HepG2 (cell line): ENCODE results near the gene TTYH2. TPM values are rescaled to one million over a fixed set of nuclear protein-coding genes. Genes with fewer than 3 reads are reported as not detected.

Experiments
- ATAC-seq: fragments of 200-7000 bp; cut with Tn5 transposase; 3 replicates; pipeline ENCODE4 v1.9.1; 2020; ENCODE audit warnings: mild to moderate bottlenecking, moderate library complexity
- BruUV-seq: library from RNA; stranded (reverse); fragments of 400-500 nt; replicated peaks from 2 replicates; lab custom pipeline; 2021; lab: Mats Ljungman, UMichigan
- CTCF ChIA-PET: fragments of 300-600 bp; formaldehyde crosslinking; extraction: SDS; loops from one replicate; lab custom pipeline; 2021; ENCODE audit warnings: low total read pairs, inconsistent platforms, low intra/inter-chr PET ratio; lab: Yijun Ruan, JAX
- POLR2A ChIA-PET: fragments of 350-600 bp; sonication (Branson Sonifier 250); formaldehyde crosslinking; loops from one replicate; lab custom pipeline; 2020; ENCODE audit warnings: antibody characterized with exemption, inconsistent platforms; lab: Yijun Ruan, JAX
- DNase-seq: peaks from one replicate; pipeline ENCODE4 v3.0.0-alpha.2; 2015; ENCODE audit warnings: low spot score
- FAIRE-seq: peaks from 3 replicates; lab custom pipeline; 2011; peaks lifted over from hg19 to GRCh38; lab: Jason Lieb, UNC
- H2AFZ ChIP-seq: one replicate; pipeline ENCODE4 v1.6.1; 2011; ENCODE audit warnings: low read length, inconsistent platforms
- H3K27ac ChIP-seq: fragments of 300-600 bp; 3 replicates; pipeline ENCODE4 v1.8.0; 2011; ENCODE audit warnings: mixed run types, mild to moderate bottlenecking, mixed read lengths, low read length, inconsistent platforms; ENCODE audit not compliant: insufficient read depth; ENCODE audit errors: extremely low read length
- H3K27me3 ChIP-seq, 2 experiments: fragments of 200-600 bp in 1 of 2; 2 replicates in 1 of 2; 3 replicates in 1 of 2; pipeline versions ENCODE4 v1.6.0 to v1.8.0; 2011; ENCODE audit warnings: low read length in 2 of 2, mild to moderate bottlenecking in 2 of 2, moderate library complexity in 2 of 2, inconsistent platforms in 1 of 2; ENCODE audit not compliant: insufficient read depth in 2 of 2, control insufficient read depth in 1 of 2
- H3K36me3 ChIP-seq, 2 experiments: fragments of 200-600 bp in 1 of 2; replicated peaks in 1 of 2; 2 replicates in 1 of 2; 3 replicates in 1 of 2; pipeline versions ENCODE4 v1.5.1 to v1.8.0; 2011; ENCODE audit warnings: low read length in 2 of 2, inconsistent platforms in 1 of 2; ENCODE audit not compliant: insufficient read depth in 2 of 2, control insufficient read depth in 1 of 2
- H3K4me1 ChIP-seq: 2 replicates; pipeline ENCODE4 v1.5.1; 2012; ENCODE audit warnings: low read length, inconsistent platforms; ENCODE audit not compliant: insufficient read depth
- H3K4me2 ChIP-seq: 2 replicates; pipeline ENCODE4 v1.6.0; 2011; ENCODE audit warnings: low read depth, low read length, inconsistent platforms
- H3K4me3 ChIP-seq, 3 experiments: fragments of 200-600 bp in 1 of 3; sonication (generic), shearing (Covaris generic) in 1 of 3; replicated peaks in 1 of 3; 2 replicates each; pipeline ENCODE4 v1.5.1; 2011 to 2016; ENCODE audit warnings: low read length in 3 of 3, inconsistent platforms in 2 of 3, low read depth in 2 of 3, mild to moderate bottlenecking in 2 of 3, control low read depth in 1 of 3, mixed read lengths in 1 of 3; ENCODE audit not compliant: insufficient read depth in 1 of 3
- H3K79me2 ChIP-seq: one replicate; pipeline ENCODE4 v1.6.1; 2011; ENCODE audit warnings: low read length, inconsistent platforms; ENCODE audit not compliant: insufficient read depth
- H3K9ac ChIP-seq: 2 replicates; pipeline ENCODE4 v1.6.0; 2011; ENCODE audit warnings: mild to moderate bottlenecking, low read depth, low read length, inconsistent platforms; ENCODE audit not compliant: insufficient read depth
- H3K9me3 ChIP-seq: 2 replicates; pipeline ENCODE4 v1.5.1; 2012; ENCODE audit warnings: mild to moderate bottlenecking, low read length
- H4K20me1 ChIP-seq: 2 replicates; pipeline ENCODE4 v1.6.0; 2011; ENCODE audit warnings: inconsistent platforms, mild to moderate bottlenecking, low read length, moderate library complexity; ENCODE audit not compliant: insufficient read depth
- BRCA1 ChIP-seq: sonication (generic); formaldehyde crosslinking; IDR thresholded peaks from 2 replicates; pipeline ENCODE4 v1.4.0; 2020; ENCODE audit warnings: missing genetic modification reagents
- CCDC6 ChIP-seq: sonication (generic); formaldehyde crosslinking; IDR thresholded peaks from 2 replicates; pipeline ENCODE4 v1.8.1; 2022; ENCODE audit warnings: mild to moderate bottlenecking, missing genetic modification reagents, moderate library complexity
- ELF3 ChIP-seq: IDR thresholded peaks from 2 replicates; pipeline ENCODE4 v1.6.1; 2016; ENCODE audit warnings: missing genetic modification reagents, missing compliant biosample characterization
- FOXA1 ChIP-seq, 2 experiments: fragments of 450-650 bp in 1 of 2; sonication (generic) in 1 of 2; formaldehyde crosslinking in 1 of 2; IDR thresholded peaks; 2 replicates each; pipeline versions ENCODE4 v1.4.0 to v1.6.1; 2016 to 2020; ENCODE audit warnings: missing genetic modification reagents in 1 of 2
- FOXK1 ChIP-seq: sonication (generic); formaldehyde crosslinking; IDR thresholded peaks from 2 replicates; pipeline ENCODE4 v1.4.0; 2020; ENCODE audit warnings: low read depth, missing genetic modification reagents, borderline replicate concordance
- MIER2 ChIP-seq: IDR thresholded peaks from 2 replicates; pipeline ENCODE4 v1.6.1; 2016; ENCODE audit warnings: missing biosample characterization, missing genetic modification reagents
- MZF1 ChIP-seq: sonication (generic); formaldehyde crosslinking; IDR thresholded peaks from 2 replicates; pipeline ENCODE4 v1.8.1; 2023; ENCODE audit warnings: mild to moderate bottlenecking, missing genetic modification reagents, borderline replicate concordance
- NCOA2 ChIP-seq: sonication (generic); formaldehyde crosslinking; IDR thresholded peaks from 2 replicates; pipeline ENCODE4 v1.8.0; 2022; ENCODE audit warnings: inconsistent platforms
- PBX3 ChIP-seq: sonication (generic); formaldehyde crosslinking; IDR thresholded peaks from 2 replicates; pipeline ENCODE4 v1.8.1; 2023; ENCODE audit warnings: missing genetic modification reagents, inconsistent platforms, borderline replicate concordance
- SALL1 ChIP-seq: sonication (generic); formaldehyde crosslinking; IDR thresholded peaks from 2 replicates; pipeline ENCODE4 v1.8.0; 2022; ENCODE audit warnings: mild to moderate bottlenecking, missing genetic modification reagents
- ZNF256 ChIP-seq: sonication (generic); formaldehyde crosslinking; conservative IDR thresholded peaks from 2 replicates; pipeline ENCODE4 v1.4.0; 2020; ENCODE audit warnings: missing genetic modification reagents
- ZNF574 ChIP-seq: sonication (generic); formaldehyde crosslinking; IDR thresholded peaks from 2 replicates; pipeline ENCODE4 v1.4.0; 2020; ENCODE audit warnings: missing genetic modification reagents
- ZNF768 ChIP-seq: sonication (generic); formaldehyde crosslinking; IDR thresholded peaks from 2 replicates; pipeline ENCODE4 v1.4.0; 2020; ENCODE audit warnings: missing genetic modification reagents
- WGBS: methylation state at CpG from one replicate; pipeline ENCODE4 v1.1.6; 2017; ENCODE audit warnings: low lambda C conversion rate; 5-methylcytosine and 5-hydroxymethylcytosine counted together
- in situ Hi-C: cut with HindIII; loops from 2 replicates; pipeline ENCODE4 v1.10.0; 2017; ENCODE audit warnings: low pct_unique_long_range_greater_than_20kb; ENCODE audit not compliant: extremely low pct_ligation_motif_present
- intact Hi-C: fragments of 100-400 bp; cut with micrococcal nuclease; formaldehyde crosslinking; loops from one replicate; pipeline ENCODE4 v1.10.0; 2022; ENCODE audit not compliant: unreplicated experiment
- polyA plus RNA-seq, 8 experiments: library from polyadenylated mRNA; depleted of rRNA in 3 of 8; stranded (reverse) in 7 of 8; unstranded in 1 of 8; fragments of >200 nt; fragmentation: Illumina TruSeq in 4 of 8; extraction: Trizol in 4 of 8; gene quantifications; 2 replicates each; pipeline versions ENCODE4 v1.2.1 to v1.2.3, GENCODE V29; 2011 to 2016; ENCODE audit warnings: low read depth in 4 of 8, missing spikeins in 1 of 8, mixed read lengths in 1 of 8; ENCODE audit not compliant: insufficient read depth in 1 of 8
- total RNA-seq, 5 experiments: library from RNA; depleted of rRNA; stranded (reverse); fragments of >200 nt; fragmentation: Illumina TruSeq; extraction: Trizol; gene quantifications; 2 replicates each; pipeline ENCODE4 v1.2.3, GENCODE V29; 2016; ENCODE audit warnings: low read depth in 1 of 5
- TF ChIP-seq, protein P1 (sequence below): sonication (generic); formaldehyde crosslinking; conservative IDR thresholded peaks from 2 replicates; pipeline ENCODE4 v1.8.1; 2023; ENCODE audit warnings: missing genetic modification reagents
- TF ChIP-seq, protein P2 (sequence below): sonication (generic); formaldehyde crosslinking; IDR thresholded peaks from 2 replicates; pipeline ENCODE4 v1.4.0; 2020; ENCODE audit warnings: missing genetic modification reagents
- TF ChIP-seq, protein P3 (sequence below): sonication (generic); formaldehyde crosslinking; IDR thresholded peaks from 2 replicates; pipeline ENCODE4 v1.8.0; 2023; ENCODE audit warnings: mild to moderate bottlenecking, missing genetic modification reagents

Gene TTYH2
- total and polyA plus RNA-seq, 2 of the 13 experiments (the other 11 are each of a cell fraction or from before 2014, with no cell fraction given), result 0.77 to 0.96 TPM

DNA sequence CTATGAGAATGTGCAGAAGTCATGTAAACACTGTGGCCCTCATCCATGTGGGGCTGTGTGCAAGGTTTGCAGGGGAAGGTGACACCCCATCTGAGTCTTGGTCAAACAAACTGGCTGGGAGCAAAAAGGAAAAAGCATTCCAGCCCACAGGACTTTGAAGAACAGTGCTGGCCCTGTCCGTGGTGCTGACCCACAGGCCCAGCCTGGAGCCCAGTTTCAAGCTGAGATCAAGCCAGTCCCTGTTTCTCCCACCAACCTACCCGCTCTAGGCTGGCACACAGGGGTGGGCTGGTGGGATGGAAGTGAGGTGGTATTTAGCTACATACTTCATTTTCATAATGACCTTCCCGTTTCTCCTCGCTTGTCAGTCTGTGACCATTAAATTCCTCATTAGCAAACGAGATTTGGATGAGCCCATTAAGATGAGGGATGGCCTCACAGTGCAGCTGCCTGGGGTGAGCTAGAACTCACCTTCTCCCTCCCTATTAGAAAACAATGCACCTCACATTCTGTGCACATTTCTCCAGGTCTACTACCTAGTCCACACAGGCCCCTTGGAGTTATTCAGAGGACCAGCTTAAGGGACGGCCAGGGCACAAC is 22.5 kb upstream of the TTYH2 start:
- POLR2A ChIA-PET, result no interaction called here
- TF ChIP-seq CCDC6 (CRISPR knock-in tag) (0 out of 2 replicates have a peak, but pooled peaks have one; percentile 27), BRCA1 (CRISPR knock-in tag) (peak; percentile 72; the same call in 1 of the 2 replicates), ZNF256 (CRISPR knock-in tag) (peak; percentile 82), MZF1 (CRISPR knock-in tag) (no peak), FOXA1 (IDR thresholded peaks at IDR 0.05) (no peak), FOXA1 (CRISPR knock-in tag; IDR thresholded peaks at IDR 0.05) (no peak), SALL1 (CRISPR knock-in tag) (peak; percentile 79), PBX3 (CRISPR knock-in tag) (peak; percentile 80; the same call in 1 of the 2 replicates), FOXK1 (peak; percentile 28; the same call in 1 of the 2 replicates), MIER2 (CRISPR knock-in tag) (peak; percentile 98), ELF3 (CRISPR knock-in tag) (peak; percentile 35; the same call in 1 of the 2 replicates), ZNF768 (CRISPR knock-in tag) (peak; percentile 21; the same call in 1 of the 2 replicates), ZNF574 (peak; percentile 63), NCOA2 (CRISPR knock-in tag) (peak; percentile 61)
- TF ChIP-seq, protein P1, sequence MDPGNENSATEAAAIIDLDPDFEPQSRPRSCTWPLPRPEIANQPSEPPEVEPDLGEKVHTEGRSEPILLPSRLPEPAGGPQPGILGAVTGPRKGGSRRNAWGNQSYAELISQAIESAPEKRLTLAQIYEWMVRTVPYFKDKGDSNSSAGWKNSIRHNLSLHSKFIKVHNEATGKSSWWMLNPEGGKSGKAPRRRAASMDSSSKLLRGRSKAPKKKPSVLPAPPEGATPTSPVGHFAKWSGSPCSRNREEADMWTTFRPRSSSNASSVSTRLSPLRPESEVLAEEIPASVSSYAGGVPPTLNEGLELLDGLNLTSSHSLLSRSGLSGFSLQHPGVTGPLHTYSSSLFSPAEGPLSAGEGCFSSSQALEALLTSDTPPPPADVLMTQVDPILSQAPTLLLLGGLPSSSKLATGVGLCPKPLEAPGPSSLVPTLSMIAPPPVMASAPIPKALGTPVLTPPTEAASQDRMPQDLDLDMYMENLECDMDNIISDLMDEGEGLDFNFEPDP (CRISPR knock-in tag), result peak; percentile 95; the same call in 1 of the 2 replicates
- TF ChIP-seq, protein P2, sequence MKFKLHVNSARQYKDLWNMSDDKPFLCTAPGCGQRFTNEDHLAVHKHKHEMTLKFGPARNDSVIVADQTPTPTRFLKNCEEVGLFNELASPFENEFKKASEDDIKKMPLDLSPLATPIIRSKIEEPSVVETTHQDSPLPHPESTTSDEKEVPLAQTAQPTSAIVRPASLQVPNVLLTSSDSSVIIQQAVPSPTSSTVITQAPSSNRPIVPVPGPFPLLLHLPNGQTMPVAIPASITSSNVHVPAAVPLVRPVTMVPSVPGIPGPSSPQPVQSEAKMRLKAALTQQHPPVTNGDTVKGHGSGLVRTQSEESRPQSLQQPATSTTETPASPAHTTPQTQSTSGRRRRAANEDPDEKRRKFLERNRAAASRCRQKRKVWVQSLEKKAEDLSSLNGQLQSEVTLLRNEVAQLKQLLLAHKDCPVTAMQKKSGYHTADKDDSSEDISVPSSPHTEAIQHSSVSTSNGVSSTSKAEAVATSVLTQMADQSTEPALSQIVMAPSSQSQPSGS (CRISPR knock-in tag), result peak; percentile 46; the same call in 1 of the 2 replicates
- TF ChIP-seq, protein P3, sequence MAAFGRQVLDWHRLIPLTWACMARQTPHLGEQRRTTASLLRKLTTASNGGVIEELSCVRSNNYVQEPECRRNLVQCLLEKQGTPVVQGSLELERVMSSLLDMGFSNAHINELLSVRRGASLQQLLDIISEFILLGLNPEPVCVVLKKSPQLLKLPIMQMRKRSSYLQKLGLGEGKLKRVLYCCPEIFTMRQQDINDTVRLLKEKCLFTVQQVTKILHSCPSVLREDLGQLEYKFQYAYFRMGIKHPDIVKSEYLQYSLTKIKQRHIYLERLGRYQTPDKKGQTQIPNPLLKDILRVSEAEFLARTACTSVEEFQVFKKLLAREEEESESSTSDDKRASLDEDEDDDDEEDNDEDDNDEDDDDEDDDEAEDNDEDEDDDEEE (CRISPR knock-in tag), result peak; percentile 84; the same call in 1 of the 2 replicates

More for the DNA sequence above, 22.5 kb upstream of the TTYH2 start:
- Histone ChIP-seq H3K4me2 (no peak overlapping the region), H2AFZ (no peak overlapping the region), H3K79me2 (no peaks in the 10 kb centered on the region), H3K27ac (no peak overlapping the region), H3K27me3 (peaks cover 6 to 32% of the 10 kb centered on the region in 2 experiments), H4K20me1 (no peaks in the 10 kb centered on the region), H3K9me3 (no peaks in the 10 kb centered on the region), H3K9ac (no peak overlapping the region), H3K4me1 (peaks cover 14% of the 10 kb centered on the region), H3K36me3 (no peaks in the 10 kb centered on the region), H3K4me3 (no peak overlapping the region)
- in situ Hi-C loops (no loop called here), intact Hi-C loops (no loop called here)
- FAIRE-seq, result peak; percentile 43
- 13% methylated on average over 5 of the region's 6 CpGs for WGBS
- CTCF ChIA-PET, result no interaction called here
- peak; percentile 20 for DNase-seq
- ATAC-seq, result peak; percentile 41
- no TSS peak for BruUV-seq
